GM18508 (cell line): ENCODE measurements around the gene HABP2.

ENCODE experiments used
- ATAC-seq: cut with Tn5 transposase; IDR thresholded peaks from one replicate; pipeline ENCODE4 v1.9.1; 2021; ENCODE audit warnings: moderate number of reproducible peaks; ENCODE audit not compliant: insufficient read depth, unreplicated experiment

The HABP2 gene

DNA sequence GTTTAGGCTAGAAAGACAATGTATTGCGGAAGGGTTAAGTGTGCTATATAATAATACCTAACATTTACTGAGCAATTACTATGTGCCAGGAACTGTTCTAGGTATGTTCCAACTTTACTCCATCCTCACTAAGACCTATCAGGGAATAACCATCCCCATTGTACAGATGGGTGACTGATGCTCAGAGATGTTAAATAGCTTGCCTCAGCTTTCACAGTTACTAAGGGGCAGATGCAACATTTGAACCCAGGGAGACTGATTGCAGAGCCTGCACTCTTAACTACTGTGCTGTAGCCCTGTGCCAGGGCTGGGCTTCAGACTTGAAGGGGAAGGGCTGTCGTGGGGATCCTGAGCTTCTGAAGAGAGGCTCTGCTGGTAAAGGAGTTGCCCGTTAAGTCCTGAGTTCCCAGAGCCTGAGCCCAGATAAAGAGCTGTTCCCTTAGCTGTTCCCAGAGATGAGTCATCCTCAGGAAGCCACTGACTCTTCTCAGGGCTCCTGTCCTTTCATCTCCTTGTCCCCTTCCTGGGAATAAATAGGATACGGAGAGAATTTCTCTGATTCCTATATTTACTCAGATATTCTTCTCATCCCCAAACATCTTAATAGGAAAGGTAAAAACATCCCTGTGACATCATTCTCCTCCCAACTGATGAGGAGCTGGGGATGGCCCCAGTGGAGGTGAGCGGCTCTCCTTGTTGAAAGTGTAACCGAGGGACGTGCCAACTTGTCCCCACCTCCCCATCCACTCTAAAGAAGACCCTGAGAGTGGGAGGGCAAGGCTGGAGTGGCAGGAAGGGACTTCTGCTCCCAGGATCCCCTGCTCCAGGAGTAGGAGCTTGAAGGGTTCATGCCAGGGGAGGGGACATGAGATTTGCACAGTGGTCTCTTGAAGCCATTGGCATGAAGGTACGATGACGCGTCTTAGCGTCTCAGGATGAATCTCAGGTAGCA is 28.0 kb upstream of the HABP2 start:
- ATAC-seq, result no peak

DNA sequence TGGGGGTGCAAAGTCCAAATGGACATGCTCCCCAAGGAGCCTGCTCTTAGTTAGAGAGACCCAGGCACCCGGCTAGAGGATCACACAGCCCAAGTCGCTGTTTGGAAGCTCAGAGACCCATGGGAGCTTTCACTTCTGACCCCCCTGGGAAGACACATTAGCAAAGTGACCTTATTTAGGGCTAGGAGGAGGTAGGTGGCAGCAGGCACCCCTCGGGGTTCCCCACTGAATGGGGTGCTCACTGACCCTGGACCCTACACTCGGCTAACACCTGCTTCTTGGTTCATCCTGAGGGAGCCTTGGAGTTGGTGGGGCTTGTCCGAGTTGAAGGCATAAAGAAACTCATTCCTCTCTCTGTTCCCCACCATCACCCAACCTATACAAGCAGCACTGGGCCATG is 27.1 kb upstream of the HABP2 start:
- ATAC-seq, result no peak

- ATAC-seq, result no peak
These were observed 25.5 kb upstream of the HABP2 start for GRCh38 chr10:113527211-113527906.

GRCh38 chr10:113528876-113529275 is 24.0 kb upstream of the HABP2 start:
- no peak for ATAC-seq

DNA sequence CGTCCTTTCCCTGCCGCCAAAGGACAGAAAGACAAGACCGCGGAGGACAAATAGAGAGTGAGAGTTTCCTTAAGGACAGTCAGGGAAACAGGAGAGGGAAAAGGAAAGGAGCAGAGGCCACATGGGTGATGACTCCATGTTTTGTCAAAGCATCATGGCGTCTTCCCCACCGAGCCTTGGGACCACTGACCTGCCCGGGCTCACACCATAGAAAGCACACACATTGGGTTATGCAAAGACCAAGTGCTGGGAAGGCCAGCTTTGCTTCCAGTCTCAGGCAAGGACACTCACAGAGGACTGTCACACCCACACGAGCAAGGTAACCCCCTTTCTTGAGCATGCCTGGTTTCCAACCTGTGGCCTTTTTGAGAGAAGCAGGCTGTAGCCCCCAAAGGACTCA is 23.3 kb upstream of the HABP2 start:
- ATAC-seq, result no peak

GRCh38 chr10:113530476-113530875 is 22.4 kb upstream of the HABP2 start:
- no peak for ATAC-seq

- no peak for ATAC-seq
These were observed 20.1 kb upstream of the HABP2 start for GRCh38 chr10:113532724-113533123.

DNA sequence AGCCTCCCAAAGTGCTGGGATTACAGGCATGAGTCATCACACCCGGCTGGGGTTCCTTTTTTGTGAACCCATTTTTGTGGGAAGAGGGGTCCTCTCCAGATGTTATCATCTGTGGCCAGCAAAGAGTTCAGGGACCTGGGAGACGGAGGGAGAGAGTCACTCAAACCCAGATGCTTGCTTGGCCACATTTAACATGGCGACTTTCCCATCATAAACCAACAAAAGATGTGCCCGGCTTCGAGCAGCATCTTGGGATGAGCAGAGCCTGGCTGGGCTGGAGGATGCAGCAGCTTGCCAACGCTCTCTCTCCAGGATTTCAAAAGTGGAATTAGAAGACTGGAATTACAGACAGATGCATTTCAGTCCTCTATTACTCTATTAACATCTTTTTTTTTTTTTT is 19.1 kb upstream of the HABP2 start:
- ATAC-seq, result no peak

DNA sequence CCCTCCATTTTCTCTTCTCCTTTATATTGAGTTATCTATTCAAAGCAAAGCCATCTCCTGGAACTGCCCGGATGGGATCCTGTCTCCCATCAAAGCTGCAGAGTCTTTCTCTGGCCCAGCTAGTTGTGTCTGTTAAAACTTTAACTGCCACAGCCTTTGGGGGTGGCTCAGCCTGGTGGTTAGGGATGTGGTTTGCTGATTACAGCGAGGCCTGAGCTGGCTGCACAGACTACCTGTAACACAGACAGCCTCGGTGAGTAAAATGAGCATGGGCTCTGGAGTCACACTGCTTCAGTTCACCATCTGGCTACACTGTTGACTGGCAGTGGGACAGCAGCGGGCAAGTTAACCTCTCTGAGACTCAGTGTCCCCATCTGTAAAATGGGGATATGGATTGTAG is 18.4 kb upstream of the HABP2 start:
- no peak for ATAC-seq

GRCh38 chr10:113537672-113538071 is 15.2 kb upstream of the HABP2 start:
- ATAC-seq, result no peak

- ATAC-seq, result no peak
These were observed 14.7 kb upstream of the HABP2 start for GRCh38 chr10:113538151-113538550.

DNA sequence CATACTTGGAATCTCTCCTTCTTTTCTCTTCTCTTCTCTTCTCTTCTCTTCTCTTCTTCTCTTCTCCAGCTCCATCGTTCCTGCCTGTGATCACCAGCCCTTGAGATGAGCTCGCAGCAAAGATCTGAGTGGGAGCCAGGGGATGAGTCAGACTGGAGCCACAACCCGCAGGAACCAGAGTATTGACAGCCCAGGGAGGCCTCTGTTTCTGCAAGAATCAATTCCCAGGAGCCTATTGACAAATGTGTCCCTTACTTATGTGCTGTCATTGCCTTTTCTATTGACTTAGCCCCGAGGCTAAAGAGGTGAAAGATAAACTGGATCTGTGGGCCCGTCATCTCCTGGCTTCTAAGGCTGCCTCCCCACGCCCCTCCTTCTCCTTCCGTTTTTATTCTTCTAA is 13.1 kb upstream of the HABP2 start:
- ATAC-seq, result no peak

DNA sequence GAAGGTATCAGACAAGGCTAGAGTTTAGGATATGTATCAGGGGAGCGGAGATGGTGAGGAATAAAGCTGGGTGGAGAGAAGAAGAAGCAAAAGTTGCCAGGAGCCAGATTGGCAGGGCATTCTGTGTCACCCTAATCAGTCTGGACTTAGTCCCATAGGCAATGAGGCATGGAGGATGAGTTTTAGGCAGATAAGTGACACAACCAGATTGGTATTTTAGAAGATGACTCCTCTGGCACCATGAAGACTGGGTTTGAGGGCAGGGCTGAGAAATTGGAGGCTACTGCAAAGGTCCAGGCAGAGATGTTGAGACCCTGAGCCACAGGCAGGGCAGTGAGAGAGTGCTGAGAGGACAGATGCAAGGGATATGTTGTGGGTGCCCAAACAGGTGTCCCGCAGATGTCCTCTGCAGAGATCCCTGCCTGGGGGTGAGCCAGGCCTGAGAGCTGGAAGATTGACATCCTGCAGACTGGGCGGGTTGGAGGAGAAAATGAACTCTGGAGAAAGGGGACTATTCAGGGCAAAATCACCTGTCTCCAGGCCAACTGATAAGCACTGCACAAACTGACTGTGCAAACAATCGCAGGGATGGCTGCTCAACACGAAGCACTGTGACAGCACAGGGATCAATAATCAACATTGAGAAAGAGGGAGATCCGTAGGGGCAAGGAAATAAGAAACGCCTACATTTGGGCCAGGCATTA is 11.9 kb upstream of the HABP2 start:
- no peak for ATAC-seq

- no peak for ATAC-seq
These were observed 11.3 kb upstream of the HABP2 start for GRCh38 chr10:113541549-113541927.

GRCh38 chr10:113543107-113543955 is 9.5 kb upstream of the HABP2 start:
- ATAC-seq, result no peak

GRCh38 chr10:113544392-113544791 is 8.5 kb upstream of the HABP2 start:
- ATAC-seq, result no peak

DNA sequence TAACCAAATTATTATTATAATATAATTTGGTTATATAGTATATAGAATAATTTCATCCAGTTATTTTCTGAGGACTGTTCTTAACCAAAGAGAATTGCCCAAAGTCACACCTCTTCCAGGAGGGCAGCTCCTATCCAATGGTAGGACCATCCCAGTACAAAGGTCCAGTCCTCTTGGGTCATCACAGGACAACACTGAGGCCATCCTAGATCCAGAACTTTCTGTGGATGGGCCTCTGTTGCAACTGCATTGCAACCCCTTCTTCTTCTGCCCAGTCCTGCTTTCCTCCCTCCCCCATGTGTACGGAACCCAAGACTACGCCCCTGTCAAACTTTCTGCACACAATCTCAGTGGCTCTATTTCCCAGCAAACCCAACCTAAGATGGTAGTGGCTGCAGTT is 5.4 kb upstream of the HABP2 start:
- ATAC-seq, result no peak

DNA sequence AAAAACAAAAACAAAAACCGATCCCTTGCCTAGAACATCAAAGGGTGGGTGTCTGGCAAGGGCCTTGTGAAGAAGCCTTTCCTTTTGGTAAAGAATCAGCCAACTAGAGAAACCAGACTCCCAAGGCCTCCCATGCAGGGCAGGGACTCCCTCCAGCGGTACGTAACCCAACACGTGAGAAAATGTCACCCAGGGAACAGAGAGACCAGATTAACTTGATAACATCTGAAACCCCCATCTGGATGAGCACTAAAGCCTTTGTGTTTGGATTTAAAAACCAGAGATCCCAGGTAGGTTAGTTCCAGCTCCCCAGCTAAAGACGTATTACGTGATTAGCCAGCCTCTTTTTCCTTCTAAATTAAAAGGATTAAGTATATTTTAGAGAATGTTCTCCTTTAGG is 3.0 kb upstream of the HABP2 start:
- ATAC-seq, result no peak

DNA sequence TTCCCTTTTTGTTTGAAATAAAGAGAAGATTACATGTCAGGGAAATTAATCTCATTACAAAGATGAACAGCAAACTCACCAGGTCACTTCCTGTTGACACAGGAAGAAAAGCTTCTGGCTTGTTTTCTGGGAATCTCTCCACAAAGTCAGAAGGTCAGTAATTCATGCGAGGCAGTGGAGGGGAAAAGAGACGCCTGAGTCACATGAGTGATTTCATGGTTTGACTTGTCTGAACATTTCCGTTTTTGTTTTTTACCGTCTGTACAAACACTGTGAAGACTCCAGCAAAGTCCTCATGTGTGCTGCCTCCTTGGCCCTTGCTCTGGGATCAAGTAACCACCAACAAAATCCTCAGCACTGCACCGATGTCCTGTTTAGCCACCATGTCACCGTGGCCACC is 2.5 kb upstream of the HABP2 start:
- no peak for ATAC-seq

DNA sequence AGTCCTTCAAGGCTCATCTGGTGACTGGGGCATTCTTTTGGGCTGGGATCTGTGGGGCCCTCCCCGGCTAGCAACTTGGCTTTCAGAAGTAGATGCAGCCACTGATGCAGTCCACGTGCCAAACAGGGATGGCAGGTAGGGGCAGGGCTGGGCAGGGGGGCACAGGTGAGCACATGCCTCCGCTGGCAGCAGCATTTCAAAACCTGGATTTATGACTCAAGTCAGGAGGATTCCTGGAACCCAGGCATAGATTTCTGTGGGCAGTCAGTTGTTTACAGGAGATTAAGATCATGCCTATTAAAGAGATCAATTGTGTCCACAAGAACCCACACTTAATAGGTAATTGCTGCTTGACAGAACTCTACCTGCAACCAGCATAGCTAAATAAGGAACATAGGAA is 839 bp upstream of the HABP2 start:
- ATAC-seq, result no peak
